ENCODE data around the gene FILIP1L. TPM values are rescaled to one million over a fixed set of nuclear protein-coding genes. Genes with fewer than 3 reads are reported as not detected.

Gene FILIP1L
- total and polyA plus RNA-seq, 2 of the 4 experiments (the other 2 are of a cell fraction) = 11.5 to 19.9 TPM

DNA sequence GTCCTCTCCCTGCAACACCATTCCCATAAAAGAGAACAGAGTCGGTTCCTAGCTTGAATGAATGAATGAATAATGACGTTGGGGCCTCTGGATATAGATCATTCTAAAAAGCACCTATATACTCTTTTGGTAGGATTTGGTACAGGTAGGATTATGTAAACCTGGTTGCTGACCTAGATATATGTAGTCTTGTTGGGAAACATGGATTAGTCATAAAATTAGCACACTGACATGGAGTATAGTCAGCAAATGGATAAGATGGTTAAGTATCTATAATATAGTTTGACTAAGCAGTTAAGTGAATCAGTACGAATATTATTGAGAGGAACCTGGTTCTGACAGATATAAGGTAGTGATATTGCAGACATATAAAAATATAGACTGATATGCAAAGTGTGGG, 142.5 kb downstream of the FILIP1L start:
- H2BK15ac ChIP-seq (ENCODE audit: low read depth, low read length) = no peak overlapping the region
- no peak overlapping the region for H3K23ac ChIP-seq (ENCODE audit: low read depth, low read length)
- no peak overlapping the region for H4K5ac ChIP-seq (ENCODE audit: low read depth, low read length)
- H3K18ac ChIP-seq (ENCODE audit: low read depth, low read length) = no peak overlapping the region
- intact Hi-C loops (cut with micrococcal nuclease) = loop anchor here (5.0 kb wide), 1 partner anchor 51 kb away; no protein-coding TSS in a partner anchor
- no peak overlapping the region for H2AFZ ChIP-seq (replicated peaks; ENCODE audit: low read length, poor library complexity)
- ChIA-PET CTCF (no interaction called here), POLR2A (ENCODE audit: unreplicated experiment) (no interaction called here)
- H2AK9ac ChIP-seq (replicated peaks; ENCODE audit: low read depth, low read length, poor library complexity) = no peak overlapping the region
- in situ Hi-C loops (cut with MboI; ENCODE audit: low sequenced_read_pairs) = loop anchor here (25.0 kb wide), 1 partner anchor 91 kb away; no protein-coding TSS in a partner anchor
- H3K56ac ChIP-seq (ENCODE audit: extremely low read depth, insufficient read depth, low read length) = no peak overlapping the region
- no peaks in the 10 kb centered on the region for H3K9me3 ChIP-seq (ENCODE audit: control insufficient read depth, insufficient read depth, low read length)
- H2BK5ac ChIP-seq (ENCODE audit: low read depth, low read length, poor library complexity, severe bottlenecking) = no peak overlapping the region
- DNase-seq = no peak
- no peaks in the 10 kb centered on the region for H3K36me3 ChIP-seq (ENCODE audit: control insufficient read depth, insufficient read depth, low read length)
- BruUV-seq (replicated peaks) = no TSS peak
- H3K27me3 ChIP-seq (ENCODE audit: control insufficient read depth, insufficient read depth, low read length) = no peaks in the 10 kb centered on the region
- no peak for ATAC-seq (ENCODE audit: low read depth)
- 0 out of 4 replicates have a peak, but pooled peaks cover under 1 to 1% of the 10 kb centered on the region in 2 experiments for H3K79me1 ChIP-seq (ENCODE audit: low read depth in 1 of 2, low read length in 2 of 2)
- no peak overlapping the region for H4K91ac ChIP-seq (ENCODE audit: insufficient read depth, low read depth, low read length)
- H3K4me1 ChIP-seq (ENCODE audit: control insufficient read depth, insufficient read depth, low read length) = peaks cover 5% of the 10 kb centered on the region
- H3K9ac ChIP-seq (ENCODE audit: low read depth, low read length) = no peak overlapping the region
- dilution Hi-C loops (cut with HindIII; ENCODE audit: low sequenced_read_pairs, unreplicated experiment) = no loop called here
- no peaks in the 10 kb centered on the region for H4K20me1 ChIP-seq (ENCODE audit: insufficient read depth, low read length)
- H3K4me2 ChIP-seq (ENCODE audit: low read depth, low read length) = no peak overlapping the region
- no peak for TF ChIP-seq FOS (IDR thresholded peaks at IDR 0.05; ENCODE audit: low read depth, low read length)
- no peak for TF ChIP-seq MAZ (IDR thresholded peaks at IDR 0.05; ENCODE audit: borderline replicate concordance, low read depth, low read length)
- no peak for TF ChIP-seq RFX5 (IDR thresholded peaks at IDR 0.05; ENCODE audit: low read depth, low read length)
- TF ChIP-seq MXI1 (IDR thresholded peaks at IDR 0.05; ENCODE audit: borderline replicate concordance, low read depth, low read length) = no peak
- TF ChIP-seq CEBPB (IDR thresholded peaks at IDR 0.05; ENCODE audit: low read depth, low read length) = no peak
- no peak for TF ChIP-seq RCOR1 (IDR thresholded peaks at IDR 0.05; ENCODE audit: insufficient replicate concordance, low read length)
- no CpG with 5 or more reads among the region's 3 CpGs for whole genome bisulfite sequencing, 2 experiments (ENCODE audit: extremely low coverage in 2 of 2, insufficient read length in 1 of 2)
- no peak overlapping the region for H2BK20ac ChIP-seq (ENCODE audit: low read depth, low read length)
- no peaks in the 10 kb centered on the region for H3K9me1 ChIP-seq (ENCODE audit: insufficient read depth, low read length)
- peak overlapping the region; percentile 37; the same call in 1 of the 2 replicates for H2AK5ac ChIP-seq (ENCODE audit: low read depth, low read length)
- H3K27ac ChIP-seq (ENCODE audit: insufficient read depth, low read length) = no peak overlapping the region
- no peak overlapping the region for H3K4ac ChIP-seq (ENCODE audit: low read depth, low read length)
- no peak overlapping the region for H3K4me3 ChIP-seq (ENCODE audit: insufficient read depth, low read depth, low read length)
- H2BK120ac ChIP-seq (ENCODE audit: low read depth, low read length) = no peak overlapping the region
- H4K8ac ChIP-seq (ENCODE audit: low read depth in 2 of 2, low read length in 2 of 2) = no peak overlapping the region
- H3K14ac ChIP-seq (replicated peaks; ENCODE audit: low read depth, low read length) = no peak overlapping the region

All from IMR-90 (cell line).